Activated naive CD4-positive, alpha-beta T cell treated with anti-CD3 and anti-CD28 coated beads, Interleukin-2, amount 50 U/mL, for 24 hours (primary cell): Measurements from ENCODE around the gene CDC42BPA.
A peak's percentile ranks its signal among the peaks of the same experiment; 100 is the strongest.

ENCODE experiments used
- H3K27ac Mint-ChIP-seq: one replicate; pipeline ENCODE4 v1.8.0; 2021; ENCODE audit warnings: mild to moderate bottlenecking, mixed read lengths
- H3K27me3 Mint-ChIP-seq: one replicate; pipeline ENCODE4 v1.8.0; 2021; ENCODE audit warnings: mixed read lengths
- H3K36me3 Mint-ChIP-seq: one replicate; pipeline ENCODE4 v1.8.0; 2021; ENCODE audit warnings: mixed read lengths
- H3K4me1 Mint-ChIP-seq: one replicate; pipeline ENCODE4 v1.8.0; 2021; ENCODE audit warnings: mixed read lengths
- H3K4me3 Mint-ChIP-seq: one replicate; pipeline ENCODE4 v1.8.0; 2021; ENCODE audit warnings: mild to moderate bottlenecking, mixed read lengths
- H3K9me3 Mint-ChIP-seq: one replicate; pipeline ENCODE4 v1.8.0; 2021; ENCODE audit warnings: mixed read lengths

The CDC42BPA gene

GRCh38 chr1:226987623-226988333 lies 330.5 kb downstream of the CDC42BPA start:
- Mint-ChIP-seq H3K27ac (no peak overlapping the region), H3K4me3 (no peak overlapping the region), H3K36me3 (peaks cover 12% of the 10 kb centered on the region), H3K9me3 (no peaks in the 10 kb centered on the region), H3K27me3 (no peaks in the 10 kb centered on the region), H3K4me1 (peaks cover 13% of the 10 kb centered on the region)

GRCh38 chr1:226987179-226987536 lies 331.1 kb downstream of the CDC42BPA start:
- Mint-ChIP-seq H3K4me1 (peaks cover 13% of the 10 kb centered on the region), H3K27me3 (no peaks in the 10 kb centered on the region), H3K36me3 (peaks cover 12% of the 10 kb centered on the region), H3K9me3 (no peaks in the 10 kb centered on the region), H3K27ac (no peak overlapping the region), H3K4me3 (no peak overlapping the region)

GRCh38 chr1:226986496-226987178 lies 331.7 kb downstream of the CDC42BPA start:
- Mint-ChIP-seq H3K4me1 (peaks cover 13% of the 10 kb centered on the region), H3K27me3 (no peaks in the 10 kb centered on the region), H3K27ac (no peak overlapping the region), H3K36me3 (peaks cover 12% of the 10 kb centered on the region), H3K4me3 (no peak overlapping the region), H3K9me3 (no peaks in the 10 kb centered on the region)

GRCh38 chr1:226985839-226986463 lies 332.3 kb downstream of the CDC42BPA start:
- Mint-ChIP-seq H3K4me3 (no peak overlapping the region), H3K4me1 (peaks cover 13% of the 10 kb centered on the region), H3K9me3 (no peaks in the 10 kb centered on the region), H3K27me3 (no peaks in the 10 kb centered on the region), H3K27ac (no peak overlapping the region), H3K36me3 (peaks cover 12% of the 10 kb centered on the region)

- Mint-ChIP-seq H3K9me3 (no peaks in the 10 kb centered on the region), H3K27me3 (no peaks in the 10 kb centered on the region), H3K27ac (no peak overlapping the region), H3K4me3 (no peak overlapping the region), H3K4me1 (peaks cover 12% of the 10 kb centered on the region), H3K36me3 (peaks cover 12% of the 10 kb centered on the region)
Measured at GRCh38 chr1:226985239-226985838, 333.0 kb downstream of the CDC42BPA start.

- Mint-ChIP-seq H3K4me3 (no peak overlapping the region), H3K27me3 (no peaks in the 10 kb centered on the region), H3K9me3 (no peaks in the 10 kb centered on the region), H3K4me1 (peaks cover 6% of the 10 kb centered on the region), H3K36me3 (peaks cover 12% of the 10 kb centered on the region), H3K27ac (no peak overlapping the region)
Measured at GRCh38 chr1:226984521-226985238, 333.6 kb downstream of the CDC42BPA start.

- H3K9me3 Mint-ChIP-seq = no peaks in the 10 kb centered on the region
- H3K4me1 Mint-ChIP-seq = no peaks in the 10 kb centered on the region
- H3K27ac Mint-ChIP-seq = no peak overlapping the region
- H3K4me3 Mint-ChIP-seq = no peak overlapping the region
- H3K27me3 Mint-ChIP-seq = no peaks in the 10 kb centered on the region
- H3K36me3 Mint-ChIP-seq = peaks cover 12% of the 10 kb centered on the region
Measured at GRCh38 chr1:226983992-226984364, 334.3 kb downstream of the CDC42BPA start.

GRCh38 chr1:226983247-226983991 lies 334.9 kb downstream of the CDC42BPA start:
- Mint-ChIP-seq H3K27me3 (no peaks in the 10 kb centered on the region), H3K36me3 (peaks cover 12% of the 10 kb centered on the region), H3K9me3 (no peaks in the 10 kb centered on the region), H3K4me1 (no peaks in the 10 kb centered on the region), H3K4me3 (no peak overlapping the region), H3K27ac (peak overlapping the region; percentile 41)

GRCh38 chr1:226982451-226983177 lies 335.7 kb downstream of the CDC42BPA start:
- Mint-ChIP-seq H3K27me3 (no peaks in the 10 kb centered on the region), H3K9me3 (no peaks in the 10 kb centered on the region), H3K27ac (peak overlapping the region; percentile 41), H3K36me3 (peaks cover 12% of the 10 kb centered on the region), H3K4me3 (no peak overlapping the region), H3K4me1 (no peaks in the 10 kb centered on the region)

GRCh38 chr1:226981838-226982237 lies 336.5 kb downstream of the CDC42BPA start:
- Mint-ChIP-seq H3K4me3 (no peak overlapping the region), H3K9me3 (no peaks in the 10 kb centered on the region), H3K4me1 (no peaks in the 10 kb centered on the region), H3K36me3 (peaks cover 9% of the 10 kb centered on the region), H3K27me3 (no peaks in the 10 kb centered on the region), H3K27ac (no peak overlapping the region)

- H3K36me3 Mint-ChIP-seq = peaks cover 6% of the 10 kb centered on the region
- H3K9me3 Mint-ChIP-seq = no peaks in the 10 kb centered on the region
- H3K27me3 Mint-ChIP-seq = no peaks in the 10 kb centered on the region
- no peak overlapping the region for H3K27ac Mint-ChIP-seq
- H3K4me3 Mint-ChIP-seq = no peak overlapping the region
- no peaks in the 10 kb centered on the region for H3K4me1 Mint-ChIP-seq
Measured at GRCh38 chr1:226981386-226981817, 336.9 kb downstream of the CDC42BPA start.

GRCh38 chr1:226980565-226981385 lies 337.5 kb downstream of the CDC42BPA start:
- Mint-ChIP-seq H3K27me3 (no peaks in the 10 kb centered on the region), H3K9me3 (no peaks in the 10 kb centered on the region), H3K4me1 (no peaks in the 10 kb centered on the region), H3K4me3 (no peak overlapping the region), H3K36me3 (peaks cover 2% of the 10 kb centered on the region), H3K27ac (no peak overlapping the region)

GRCh38 chr1:226980122-226980560 lies 338.2 kb downstream of the CDC42BPA start:
- Mint-ChIP-seq H3K36me3 (peaks cover 2% of the 10 kb centered on the region), H3K4me1 (no peaks in the 10 kb centered on the region), H3K27ac (no peak overlapping the region), H3K27me3 (no peaks in the 10 kb centered on the region), H3K4me3 (no peak overlapping the region), H3K9me3 (no peaks in the 10 kb centered on the region)
